B cell (primary cell): ENCODE measurements around the gene PEX6. TPM values are rescaled to one million over a fixed set of nuclear protein-coding genes. Genes with fewer than 3 reads are reported as not detected.

ENCODE experiments used
- ATAC-seq: fragments of 200-7000 bp; cut with Tn5 transposase; one replicate; pipeline ENCODE4 v1.10.0; 2021; ENCODE audit warnings: low read depth, mild to moderate bottlenecking, moderate number of reproducible peaks, moderate library complexity
- CTCF ChIA-PET: fragments of 350-600 bp; sonication (Branson Sonifier 250); formaldehyde crosslinking; loops from one replicate; lab custom pipeline; 2021; ENCODE audit warnings: antibody characterized with exemption, inconsistent platforms; lab: Charles Lee
- POLR2A ChIA-PET: fragments of 350-600 bp; sonication (Branson Sonifier 250); formaldehyde crosslinking; loops from one replicate; lab custom pipeline; 2021; ENCODE audit warnings: antibody characterized with exemption; lab: Charles Lee
- DNase-seq: peaks from one replicate; pipeline ENCODE4 v3.0.0; 2013
- H2AFZ ChIP-seq: 2 replicates; pipeline ENCODE4 v1.6.1; 2012; ENCODE audit warnings: mild to moderate bottlenecking, low read depth, low read length; ENCODE audit not compliant: insufficient read depth, poor library complexity, severe bottlenecking
- H3K27ac ChIP-seq, 2 donors: 1 replicate in 1 of 2; 2 replicates in 1 of 2; pipeline ENCODE4 v1.5.1; 2012 to 2013; ENCODE audit warnings: low read length in 2 of 2, mild to moderate bottlenecking in 2 of 2, moderate library complexity in 1 of 2
- H3K27me3 ChIP-seq, 4 experiments: fragments of 200-600 bp in 1 of 4; sonication (generic) in 1 of 4; replicated peaks in 1 of 4; 1 replicate in 2 of 4; 2 replicates in 2 of 4; pipeline versions ENCODE4 v1.6.1 to v1.7.0; 2013 to 2016; ENCODE audit warnings: low read length in 3 of 4, mild to moderate bottlenecking in 2 of 4, mixed read lengths in 1 of 4, moderate library complexity in 1 of 4; ENCODE audit not compliant: insufficient read depth in 4 of 4, control insufficient read depth in 3 of 4; ENCODE audit errors: control extremely low read depth in 1 of 4
- H3K36me3 ChIP-seq, 2 experiments: replicated peaks in 1 of 2; 1 replicate in 1 of 2; 2 replicates in 1 of 2; pipeline versions ENCODE4 v1.6.1 to v1.7.1; 2013; ENCODE audit warnings: low read length in 1 of 2; ENCODE audit not compliant: insufficient read depth in 2 of 2, control insufficient read depth in 1 of 2; ENCODE audit errors: control extremely low read depth in 1 of 2, extremely low read depth in 1 of 2
- H3K4me1 ChIP-seq, 2 donors: fragments of 200-600 bp in 1 of 2; sonication (generic) in 1 of 2; 1 replicate in 1 of 2; 2 replicates in 1 of 2; pipeline versions ENCODE4 v1.5.1 to v1.6.1; 2013 to 2017; ENCODE audit warnings: low read length in 2 of 2; ENCODE audit not compliant: control insufficient read depth in 2 of 2, insufficient read depth in 2 of 2
- H3K4me2 ChIP-seq: replicated peaks from 2 replicates; pipeline ENCODE3; 2012; ENCODE audit warnings: mild to moderate bottlenecking, low read depth, low read length; ENCODE audit not compliant: poor library complexity, severe bottlenecking
- H3K4me3 ChIP-seq, 5 experiments: fragments of 200-600 bp in 1 of 5; sonication (generic) in 1 of 5; 1 replicate in 3 of 5; 2 replicates in 2 of 5; pipeline versions ENCODE4 v1.5.1 to v1.7.0; 2011 to 2016; ENCODE audit warnings: low read length in 4 of 5, mild to moderate bottlenecking in 4 of 5, low read depth in 2 of 5, control low read depth in 1 of 5, moderate library complexity in 1 of 5; ENCODE audit not compliant: insufficient read depth in 1 of 5; ENCODE audit errors: control extremely low read depth in 1 of 5, extremely low read depth in 1 of 5
- H3K79me2 ChIP-seq: fragments of 200-600 bp; sonication (generic); one replicate; pipeline ENCODE4 v1.6.0; 2016; ENCODE audit warnings: low read length; ENCODE audit not compliant: control insufficient read depth, insufficient read depth
- H3K9ac ChIP-seq: fragments of 200-600 bp; sonication (generic); 2 replicates; pipeline ENCODE4 v1.6.1; 2017; ENCODE audit warnings: mild to moderate bottlenecking, low read length, moderate library complexity
- H3K9me3 ChIP-seq, 3 donors: one replicate each; pipeline versions ENCODE4 v1.6.1 to v1.7.1; 2013; ENCODE audit warnings: low read length in 2 of 3; ENCODE audit not compliant: control insufficient read depth in 2 of 3, insufficient read depth in 1 of 3; ENCODE audit errors: control extremely low read depth in 1 of 3
- H4K20me1 ChIP-seq: 2 replicates; pipeline ENCODE4 v1.6.0; 2012; ENCODE audit warnings: mild to moderate bottlenecking, low read length; ENCODE audit not compliant: insufficient read depth, control insufficient read depth, poor library complexity, severe bottlenecking
- H3K27ac Mint-ChIP-seq: one replicate; pipeline ENCODE4 v1.8.0; 2021; ENCODE audit warnings: mixed read lengths
- H3K27me3 Mint-ChIP-seq: one replicate; pipeline ENCODE4 v1.8.0; 2021; ENCODE audit warnings: mixed read lengths
- H3K4me1 Mint-ChIP-seq: one replicate; pipeline ENCODE4 v1.8.0; 2021; ENCODE audit warnings: mixed read lengths
- H3K4me3 Mint-ChIP-seq: one replicate; pipeline ENCODE4 v1.8.0; 2021; ENCODE audit warnings: mixed read lengths
- H3K9me3 Mint-ChIP-seq: one replicate; pipeline ENCODE4 v1.8.0; 2022; ENCODE audit warnings: mixed read lengths; ENCODE audit not compliant: insufficient read depth
- CTCF ChIP-seq: fragments of 200-600 bp; IDR thresholded peaks from one replicate; pipeline ENCODE4 v1.8.0; 2022; ENCODE audit warnings: antibody characterized with exemption, mild to moderate bottlenecking
- EZH2 ChIP-seq: IDR thresholded peaks from 2 replicates; pipeline ENCODE4 v1.6.1; 2012; ENCODE audit warnings: borderline replicate concordance, low read depth, mild to moderate bottlenecking, moderate library complexity, low read length; ENCODE audit not compliant: insufficient read depth, poor library complexity, severe bottlenecking
- WGBS: methylation state at CpG from one replicate; pipeline ENCODE4 v1.1.5; 2013; ENCODE audit warnings: missing lambda C conversion rate; ENCODE audit not compliant: insufficient coverage; 5-methylcytosine and 5-hydroxymethylcytosine counted together
- intact Hi-C: fragments of 100-400 bp; cut with micrococcal nuclease; formaldehyde crosslinking; loops from one replicate; pipeline ENCODE4 v1.10.0; 2022
- polyA plus RNA-seq: library from polyadenylated mRNA; depleted of rRNA; stranded (reverse); fragments of >200 nt; gene quantifications from 2 replicates; pipeline ENCODE4 v1.2.3, GENCODE V29; 2012
- total RNA-seq, 2 donors: library from RNA; stranded (reverse); fragments of 120-200 nt in 1 of 2; gene quantifications; 1 replicate in 1 of 2; 2 replicates in 1 of 2; pipeline versions ENCODE4 v1.2.3 to v1.2.4, GENCODE V29; 2013 to 2022

The PEX6 gene
- total and polyA plus RNA-seq, 2 donors (not counting 1 experiment from before 2014, with no cell fraction given), result 16.0 to 16.6 TPM

GRCh38 chr6:43013843-43014433 is 35.0 kb upstream of the PEX6 start, which contains the start of the genes KLHDC3 and MEA1:
TSS of gene KLHDC3 (plus strand) at chr6:43014249. CDS start at chr6:43017193, 2,944 bp downstream.
TSS of gene MEA1 (minus strand) at chr6:43013946. CDS start at chr6:43013813, 133 bp downstream.
- peak within 1 kb of the TSS; percentile 35 to 69 for H3K27ac ChIP-seq
- H3K9ac ChIP-seq, result peak within 1 kb of the TSS; percentile 73
- intact Hi-C loops, result loop anchor here (1.0 to 5.0 kb wide), 11 partner anchors 7 to 615 kb away; partner anchors contain the start of genes ABCC10, CNPY3, CUL7 and GTPBP2
- peaks cover 0 to 44% of the 10 kb centered on the region in 2 experiments for H3K36me3 ChIP-seq
- no peaks in the 10 kb centered on the region for H3K9me3 ChIP-seq
- H3K9me3 Mint-ChIP-seq, result no peaks in the 10 kb centered on the region
- no peaks in the 10 kb centered on the region for H3K27me3 ChIP-seq
- ChIA-PET CTCF (interaction anchor here (0.6 to 1.9 kb wide), 9 partner anchors 30 to 466 kb away, joined by 3 to 6 read pairs (median 5); partner anchors contain the start of genes CNPY3, PPP2R5D and UBR2), POLR2A (interaction anchor here (0.6 to 2.5 kb wide), 12 partner anchors 9 to 1097 kb away, joined by 3 to 22 read pairs (median 6); partner anchors contain the start of genes CNPY3, CUL7, KLC4 and MRPL2)
- peak within 1 kb of the TSS; percentile 61 to 79 (median 70) for H3K4me3 ChIP-seq
- H2AFZ ChIP-seq, result peak within 1 kb of the TSS; percentile 91
- no peak for TF ChIP-seq CTCF
- no peak for TF ChIP-seq EZH2
- ATAC-seq, result peak; percentile 97
- no peaks in the 10 kb centered on the region for H3K27me3 Mint-ChIP-seq
- peaks cover 61% of the 10 kb centered on the region for H3K79me2 ChIP-seq
- H3K27ac Mint-ChIP-seq, result peak within 1 kb of the TSS; percentile 96
- peak within 1 kb of the TSS; percentile 91 for H3K4me3 Mint-ChIP-seq
- H3K4me1 Mint-ChIP-seq, result peaks cover 50% of the 10 kb centered on the region
- H3K4me2 ChIP-seq, result peak within 1 kb of the TSS; percentile 89
- H4K20me1 ChIP-seq, result peaks cover 40% of the 10 kb centered on the region
- peak; percentile 99 for DNase-seq
- under 1% methylated on average over 51 of the region's 51 CpGs for WGBS
- peaks cover 20 to 23% of the 10 kb centered on the region in 2 donors for H3K4me1 ChIP-seq
